ENCODE results near the gene PTPN20.

DNA sequence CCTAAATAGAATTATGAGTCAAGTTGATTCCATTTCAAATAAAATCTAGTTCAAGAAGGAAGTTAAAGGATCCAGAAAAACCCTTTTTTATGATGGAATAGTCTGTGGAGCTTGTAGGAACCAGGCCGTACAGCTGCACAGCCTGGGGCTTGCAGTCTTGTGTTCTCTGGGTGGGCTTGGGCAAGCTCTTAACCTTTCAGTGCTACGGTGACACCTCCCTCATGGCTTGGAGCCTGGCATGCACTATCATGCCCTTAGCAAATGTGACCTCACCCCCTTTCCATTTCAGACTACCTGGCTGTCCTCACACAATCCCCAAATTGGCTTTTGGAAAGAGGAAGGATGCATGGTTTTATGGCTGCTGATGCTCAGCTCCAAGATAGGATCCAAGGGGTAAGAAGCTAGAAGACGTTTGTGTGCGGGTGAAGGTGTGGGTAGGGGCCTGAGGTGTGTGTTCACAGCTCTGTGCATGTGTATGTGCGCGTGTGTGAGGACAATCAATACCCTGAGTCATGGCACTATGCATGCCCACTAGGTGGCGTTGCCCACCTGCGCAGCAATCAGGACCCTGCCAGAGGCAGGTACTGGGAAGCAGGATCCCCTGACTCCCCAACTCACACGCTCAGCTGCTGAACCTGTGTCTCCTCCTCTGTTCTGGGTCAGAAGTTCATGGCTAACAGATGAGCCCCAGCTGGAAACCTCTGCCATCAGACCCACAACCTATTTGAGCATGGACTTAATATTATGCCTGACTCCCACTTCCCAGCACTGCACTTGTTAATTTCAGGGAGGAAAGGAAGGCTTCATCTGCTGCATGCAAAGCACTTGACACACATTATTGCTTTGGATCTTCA, 113.4 kb downstream of the PTPN20 start:
- TF ChIP-seq, protein P1, sequence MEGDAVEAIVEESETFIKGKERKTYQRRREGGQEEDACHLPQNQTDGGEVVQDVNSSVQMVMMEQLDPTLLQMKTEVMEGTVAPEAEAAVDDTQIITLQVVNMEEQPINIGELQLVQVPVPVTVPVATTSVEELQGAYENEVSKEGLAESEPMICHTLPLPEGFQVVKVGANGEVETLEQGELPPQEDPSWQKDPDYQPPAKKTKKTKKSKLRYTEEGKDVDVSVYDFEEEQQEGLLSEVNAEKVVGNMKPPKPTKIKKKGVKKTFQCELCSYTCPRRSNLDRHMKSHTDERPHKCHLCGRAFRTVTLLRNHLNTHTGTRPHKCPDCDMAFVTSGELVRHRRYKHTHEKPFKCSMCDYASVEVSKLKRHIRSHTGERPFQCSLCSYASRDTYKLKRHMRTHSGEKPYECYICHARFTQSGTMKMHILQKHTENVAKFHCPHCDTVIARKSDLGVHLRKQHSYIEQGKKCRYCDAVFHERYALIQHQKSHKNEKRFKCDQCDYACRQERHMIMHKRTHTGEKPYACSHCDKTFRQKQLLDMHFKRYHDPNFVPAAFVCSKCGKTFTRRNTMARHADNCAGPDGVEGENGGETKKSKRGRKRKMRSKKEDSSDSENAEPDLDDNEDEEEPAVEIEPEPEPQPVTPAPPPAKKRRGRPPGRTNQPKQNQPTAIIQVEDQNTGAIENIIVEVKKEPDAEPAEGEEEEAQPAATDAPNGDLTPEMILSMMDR (IDR thresholded peaks at IDR 0.05), result peak; percentile 67 to 78 (median 74)
- TF ChIP-seq POLR2A (IDR thresholded peaks at IDR 0.05), result no peak
- no peak for TF ChIP-seq POLR2AphosphoS5 (IDR thresholded peaks at IDR 0.05)

Data from prostate gland (tissue), 2 donors.